GM18907 (cell line): ENCODE data around the gene TTLL5.
"Not testable (repeated sequence)": the region's sequence is repeated elsewhere in the genome, so short reads cannot be mapped to it uniquely, and the experiment has no call there.

Experiments used
- ATAC-seq: cut with Tn5 transposase; IDR thresholded peaks from one replicate; pipeline ENCODE4 v1.9.1; 2021; ENCODE audit warnings: mild to moderate bottlenecking, moderate library complexity; ENCODE audit not compliant: unreplicated experiment

TTLL5 gene

DNA sequence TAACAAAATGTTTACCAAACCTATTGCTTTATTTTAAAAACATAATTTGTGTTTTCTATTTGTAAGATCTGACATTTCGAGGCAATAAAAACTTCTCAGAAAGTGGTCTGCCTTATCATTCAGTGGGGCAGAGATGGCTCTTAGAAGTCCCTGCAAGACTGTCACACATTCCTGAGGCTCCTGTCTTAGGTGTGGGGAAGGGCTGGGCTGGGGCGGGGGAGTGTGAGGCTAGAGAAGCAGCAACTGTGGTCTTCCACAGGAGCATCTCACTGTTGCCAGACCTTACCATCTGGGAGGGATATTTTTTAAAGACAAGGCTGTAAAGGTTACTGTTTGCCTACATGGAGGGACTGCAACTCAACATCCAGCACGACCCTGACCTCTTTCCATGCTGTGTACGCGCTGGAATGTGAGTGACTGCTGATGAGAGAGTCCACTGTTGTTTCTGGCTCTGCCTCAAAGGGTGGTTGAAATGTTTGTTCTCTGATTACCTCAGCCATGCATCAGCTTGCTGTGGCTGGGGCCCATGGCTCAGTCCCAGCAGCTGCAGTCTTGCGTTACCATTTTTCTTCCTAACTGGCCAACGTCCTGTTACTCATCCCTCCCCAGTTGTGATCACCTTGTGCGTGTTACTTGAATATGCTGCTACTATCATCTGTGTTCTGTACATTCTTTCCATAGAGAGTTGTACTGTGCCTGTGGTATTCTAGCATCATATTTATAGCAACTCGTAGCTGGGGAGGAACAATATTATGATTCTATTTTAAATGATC is 12.8 kb upstream of the TTLL5 start:
- no peak for ATAC-seq

DNA sequence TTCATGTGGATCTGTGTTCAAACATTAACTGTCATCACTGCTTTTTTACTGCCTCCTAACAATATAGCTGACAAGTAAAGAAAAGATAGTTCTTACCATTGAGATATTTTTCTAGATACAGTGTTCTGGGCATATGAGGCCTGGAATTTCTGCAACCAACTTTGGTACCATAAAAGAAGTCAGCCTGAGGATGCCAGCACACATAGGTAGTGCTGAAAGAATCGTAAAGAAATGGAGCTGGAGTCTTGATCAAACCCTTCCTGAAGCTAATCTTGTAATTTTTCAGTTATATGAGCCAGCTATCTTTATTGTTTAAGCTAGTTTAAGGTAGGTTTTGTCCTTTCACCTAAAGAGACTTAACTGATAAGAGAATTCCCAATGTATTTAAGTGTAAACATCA is 11.7 kb upstream of the TTLL5 start:
- ATAC-seq = no peak

- no peak for ATAC-seq
Observed at GRCh38 chr14:75649773-75650172, 11.3 kb upstream of the TTLL5 start.

DNA sequence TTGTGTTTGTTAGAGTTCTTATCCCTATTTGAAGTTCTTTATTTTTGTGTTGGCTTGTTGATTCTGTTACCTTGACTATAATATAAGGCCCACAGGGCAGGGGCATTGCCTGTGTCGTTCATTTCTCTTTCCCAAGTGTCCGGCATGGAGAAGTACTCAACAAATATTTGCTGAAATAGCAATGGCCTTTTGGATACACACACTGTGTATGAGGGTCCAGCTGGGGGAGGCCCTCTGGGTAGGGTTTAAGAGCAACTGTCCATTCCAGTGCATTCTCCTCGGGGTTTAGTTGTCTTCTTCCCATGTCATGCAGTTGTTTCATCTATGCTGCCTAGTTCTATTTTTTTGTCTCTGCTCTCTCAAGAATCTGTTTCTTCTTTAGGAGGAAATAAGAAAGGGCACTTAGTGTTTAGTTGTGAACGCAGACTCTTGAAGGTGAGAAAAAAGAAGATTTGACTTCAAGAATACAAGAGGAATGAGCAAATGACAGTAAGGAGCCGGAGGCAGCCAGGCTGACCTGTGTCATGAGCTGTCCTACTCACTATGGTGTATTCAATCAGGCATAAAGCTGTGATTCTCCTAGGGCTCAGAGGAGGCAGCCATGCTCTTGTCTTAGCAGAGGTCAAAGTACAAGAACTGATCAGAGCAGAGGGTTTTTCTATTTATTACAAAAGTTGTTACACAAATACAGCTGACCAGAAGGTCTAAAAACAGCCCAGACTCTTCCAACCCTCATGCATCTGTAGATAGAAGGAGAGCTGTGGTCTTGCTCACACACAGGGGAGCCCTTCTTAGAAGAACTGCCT is 10.6 kb upstream of the TTLL5 start:
- ATAC-seq = no peak

GRCh38 chr14:75653563-75653962 is 7.5 kb upstream of the TTLL5 start:
- ATAC-seq = no peak

DNA sequence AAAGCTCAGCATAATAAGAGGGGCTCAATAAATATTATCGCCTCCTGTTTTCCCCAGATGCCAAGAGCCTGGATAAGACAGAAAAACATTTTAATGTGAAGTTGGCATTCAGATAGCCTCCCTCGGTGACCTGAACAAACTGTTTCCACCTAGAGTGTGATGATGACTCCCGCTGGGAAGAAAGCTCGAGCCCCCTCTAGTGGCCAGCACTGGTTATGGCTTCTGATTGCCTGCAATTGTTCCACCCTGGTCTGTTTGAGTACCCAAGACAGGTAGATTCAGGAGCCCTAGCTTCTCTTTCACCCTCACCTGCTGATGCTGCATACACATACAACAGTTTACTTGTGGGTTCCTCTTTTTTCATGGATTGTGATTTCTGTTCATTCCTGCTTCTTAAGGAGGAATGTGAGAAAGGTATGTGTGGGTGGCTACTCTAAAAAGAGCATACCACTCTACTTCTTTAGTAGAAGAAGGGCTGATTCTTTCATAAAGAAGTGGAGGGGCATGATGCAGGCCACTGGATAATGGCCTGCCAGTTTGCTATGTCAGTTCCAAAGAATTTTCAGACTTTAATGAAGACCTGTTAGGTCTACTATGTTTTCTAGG is 6.8 kb upstream of the TTLL5 start:
- peak; percentile 76 for ATAC-seq

- no peak for ATAC-seq
Observed at GRCh38 chr14:75655235-75655634, 5.8 kb upstream of the TTLL5 start.

DNA sequence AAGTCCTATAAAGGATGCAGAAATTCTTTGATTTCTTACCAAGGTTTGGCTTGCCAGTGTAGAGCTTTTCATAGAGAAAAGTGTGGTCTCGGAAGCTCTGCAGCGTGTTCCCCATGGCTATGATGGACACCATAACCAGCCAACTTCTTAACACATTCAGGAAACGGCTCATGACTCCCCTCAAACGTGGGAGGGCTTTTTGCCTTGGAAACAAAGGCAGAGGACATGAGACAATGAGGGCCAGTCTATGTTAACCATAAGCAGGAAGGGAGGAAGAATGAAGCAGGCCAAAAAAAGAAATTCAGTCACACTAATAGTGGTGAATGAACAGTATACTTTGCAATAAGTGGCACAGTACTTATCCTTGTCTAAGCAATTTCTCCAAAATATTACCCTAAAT is 3.7 kb upstream of the TTLL5 start:
- no peak for ATAC-seq

DNA sequence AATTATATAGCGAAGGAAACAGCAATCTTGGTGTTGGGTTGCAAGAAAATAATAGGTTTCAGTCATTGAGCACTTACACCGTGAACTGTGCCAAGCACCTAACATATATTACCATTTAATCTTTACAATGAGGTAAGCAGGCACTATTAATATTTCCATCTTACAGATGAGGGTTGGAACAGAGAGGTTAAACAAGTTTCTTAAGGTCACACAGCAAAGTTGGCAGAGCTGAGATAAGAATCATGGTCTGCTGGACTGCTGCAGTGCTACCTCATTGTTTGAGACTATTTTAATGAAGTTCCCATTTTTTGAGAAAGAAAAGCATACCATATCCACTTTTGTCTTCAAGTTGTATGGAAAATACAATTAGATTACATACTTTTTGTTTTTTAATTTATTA is 2.1 kb upstream of the TTLL5 start:
- no peak for ATAC-seq

- ATAC-seq = no peak
Observed at GRCh38 chr14:75660238-75660629, 812 bp upstream of the TTLL5 start.

DNA sequence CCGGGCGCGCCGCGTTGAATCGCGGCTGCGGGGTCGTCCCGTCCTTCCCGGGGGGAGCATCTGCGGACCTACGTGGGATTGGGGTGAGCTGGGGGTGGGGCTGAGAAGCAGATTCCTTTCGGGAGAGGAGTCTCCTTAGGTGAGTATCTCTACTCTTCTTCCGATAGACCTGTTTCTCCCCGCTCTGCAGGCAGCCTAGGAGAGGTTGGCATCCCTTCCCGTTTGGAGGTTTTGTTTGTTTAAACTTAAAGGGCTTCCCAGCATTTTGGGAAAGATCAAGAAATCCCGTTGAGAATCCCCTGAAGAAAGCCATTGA is 411 bp downstream of the TTLL5 start:
- no peak for ATAC-seq

DNA sequence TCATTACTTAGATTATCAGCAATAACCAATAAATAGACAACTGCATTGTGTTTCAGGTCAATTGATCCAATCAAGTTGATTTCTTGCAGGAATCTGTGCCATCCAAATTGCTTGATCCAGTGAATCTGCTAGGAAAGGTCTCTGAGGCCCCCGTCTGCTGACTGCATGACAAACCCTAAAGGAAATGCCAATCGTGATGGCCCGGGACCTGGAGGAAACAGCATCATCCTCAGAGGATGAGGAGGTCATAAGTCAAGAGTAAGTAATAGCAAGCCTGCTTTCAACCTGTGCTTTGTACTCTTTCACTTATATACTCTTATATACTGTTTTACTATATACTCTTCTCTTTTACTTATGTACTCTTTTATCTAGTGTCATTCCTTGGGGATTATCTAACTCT is 1.9 kb downstream of the TTLL5 start:
- ATAC-seq = no peak

GRCh38 chr14:75667099-75667765 is 6.2 kb downstream of the TTLL5 start:
- ATAC-seq = no peak

DNA sequence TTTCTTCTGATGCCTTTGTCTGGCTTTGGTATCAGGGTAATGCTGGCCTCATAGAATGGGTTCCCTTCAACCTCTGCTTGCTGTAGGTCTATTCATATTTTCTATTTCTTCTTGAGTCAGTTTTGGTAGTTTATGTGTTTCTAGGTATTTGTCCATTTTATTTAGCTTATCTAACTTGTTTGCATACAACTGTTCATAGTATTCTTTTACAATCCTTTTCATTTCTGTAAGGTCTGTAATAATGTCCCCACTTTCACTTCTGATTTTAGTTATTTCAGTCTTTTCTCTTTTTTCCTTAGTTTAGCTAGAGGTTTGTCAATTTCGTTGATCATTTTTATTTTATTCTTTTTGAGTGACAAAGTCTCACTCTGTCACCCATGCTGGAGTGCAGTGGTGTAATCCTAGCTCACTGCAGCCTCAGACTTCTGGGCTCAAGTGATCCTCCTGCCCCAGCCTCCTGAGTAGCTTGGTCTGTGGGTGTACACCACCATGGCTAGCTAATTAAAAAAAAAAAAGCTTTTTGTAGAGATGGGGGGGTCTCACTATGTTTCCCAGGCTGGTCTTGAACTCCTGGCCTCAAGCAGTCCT is 11.7 kb downstream of the TTLL5 start:
- no peak for ATAC-seq

- ATAC-seq = no peak
Observed at GRCh38 chr14:75673345-75674035, 12.4 kb downstream of the TTLL5 start.

DNA sequence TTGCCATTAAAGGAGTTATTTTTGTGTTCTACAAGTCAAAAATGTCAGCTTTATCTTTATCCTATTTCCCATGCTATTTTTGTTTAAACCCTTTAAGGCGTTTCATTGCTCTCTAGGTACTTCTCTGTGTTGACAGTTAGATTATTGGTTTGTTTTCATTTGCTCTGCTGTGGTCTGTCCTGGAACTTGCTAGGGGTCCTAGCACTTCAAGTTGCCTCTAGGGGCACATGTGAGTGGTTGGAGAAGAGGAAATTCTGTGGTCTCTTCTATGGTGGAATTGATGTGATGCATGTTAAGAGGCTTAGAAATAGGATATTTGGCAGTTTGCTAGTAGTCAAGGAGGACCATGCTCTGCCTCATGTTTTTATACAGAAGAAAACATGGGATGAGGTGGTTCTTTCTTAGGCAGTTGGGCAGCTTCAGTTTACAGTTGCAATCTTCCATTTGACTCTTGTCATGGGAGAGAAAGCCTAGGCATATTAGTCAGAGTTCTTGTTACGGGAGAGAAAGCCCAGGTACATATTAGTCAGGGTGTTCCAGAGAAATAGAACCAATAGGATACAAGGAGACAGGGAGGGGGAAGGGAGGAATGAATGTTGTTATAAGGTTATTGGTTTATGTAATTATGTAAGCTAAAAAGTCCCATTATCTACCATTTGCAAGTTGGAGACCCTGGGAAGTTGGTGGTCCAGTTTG is 14.4 kb downstream of the TTLL5 start:
- ATAC-seq = no peak

DNA sequence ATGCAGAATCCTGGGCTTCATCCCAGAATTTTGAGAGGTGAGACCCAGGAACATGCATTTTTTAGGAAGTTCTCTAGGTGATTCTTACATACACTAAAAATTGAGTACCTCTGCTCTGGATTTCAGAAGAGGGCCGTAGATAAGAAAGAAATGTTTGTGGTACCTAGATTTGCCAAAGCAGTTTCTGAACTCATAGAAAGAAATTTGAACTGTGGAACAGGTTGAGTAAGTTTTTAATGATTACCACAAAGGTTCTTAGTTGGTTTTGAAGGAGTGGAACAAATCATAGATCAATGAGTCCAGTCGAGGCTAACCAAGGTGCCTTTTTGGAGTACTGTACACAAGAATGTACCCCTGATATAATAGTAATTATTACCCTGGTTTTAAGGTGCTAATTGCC is 24.9 kb downstream of the TTLL5 start:
- no peak for ATAC-seq

- ATAC-seq = no peak
Observed at GRCh38 chr14:75689012-75689411, 28.0 kb downstream of the TTLL5 start.

DNA sequence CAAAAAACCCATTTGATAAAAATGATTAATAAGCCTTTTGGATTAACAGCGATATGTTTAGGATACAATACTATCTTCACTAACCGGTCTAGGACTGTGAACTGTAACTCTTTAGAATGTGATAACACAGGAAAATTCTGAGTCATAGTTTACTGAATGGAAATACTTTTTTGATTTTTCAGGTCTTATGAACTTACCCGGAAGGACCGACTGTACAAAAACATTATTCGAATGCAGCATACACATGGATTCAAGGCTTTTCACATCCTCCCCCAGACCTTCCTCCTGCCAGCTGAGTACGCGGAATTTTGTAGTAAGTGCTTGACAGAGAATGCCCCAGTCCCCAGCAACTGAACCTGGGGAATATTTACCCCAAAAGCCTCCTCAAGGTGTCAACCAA is 29.0 kb downstream of the TTLL5 start:
- no peak for ATAC-seq

DNA sequence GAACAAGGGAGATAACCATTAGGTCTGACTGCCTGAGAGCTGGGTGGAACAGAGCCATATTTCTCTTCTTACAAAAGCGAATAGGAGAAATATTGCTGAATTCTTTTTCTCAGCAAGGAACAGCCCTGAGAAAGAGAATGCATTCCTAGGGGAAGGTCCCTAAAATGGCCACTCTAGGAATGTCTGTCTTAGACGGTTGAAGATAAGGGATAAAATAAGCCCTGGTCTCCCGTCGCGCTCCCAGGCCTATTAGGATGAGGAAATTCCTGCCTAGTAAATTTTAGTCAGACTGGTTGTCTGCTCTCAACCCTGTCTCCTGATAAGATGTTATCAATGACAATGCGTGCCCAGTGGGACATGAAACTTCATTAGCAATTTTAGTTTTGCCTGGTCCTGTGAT is 34.0 kb downstream of the TTLL5 start:
- not testable (repeated sequence) for ATAC-seq
